GM12874 (cell line): Measurements from ENCODE around the gene ANK2.

ENCODE experiments used
- CTCF ChIP-seq: IDR thresholded peaks from 2 replicates; pipeline ENCODE4 v1.5.1; 2011; ENCODE audit warnings: low read depth, mild to moderate bottlenecking, control low read depth, low read length, moderate library complexity; ENCODE audit not compliant: insufficient read depth

The ANK2 gene

DNA sequence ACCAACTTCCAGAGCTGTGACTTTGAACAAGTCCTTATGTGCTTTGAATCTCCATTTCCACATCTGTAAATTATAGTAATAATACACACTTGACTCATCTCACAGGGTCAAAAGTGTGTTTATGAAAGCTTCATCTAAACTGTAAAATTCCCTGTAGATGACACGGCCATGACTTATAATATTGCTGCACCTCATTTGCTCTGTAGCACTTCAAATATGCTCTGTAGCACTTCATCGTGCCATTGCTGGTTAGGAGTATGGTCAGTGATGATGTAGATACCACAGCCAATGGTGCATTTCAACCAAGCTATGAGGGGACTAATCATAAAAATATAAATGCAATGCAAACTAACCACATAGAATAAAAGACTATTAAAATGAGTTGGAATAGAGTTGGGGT, 318.6 kb downstream of the ANK2 start:
- no peak for TF ChIP-seq CTCF

DNA sequence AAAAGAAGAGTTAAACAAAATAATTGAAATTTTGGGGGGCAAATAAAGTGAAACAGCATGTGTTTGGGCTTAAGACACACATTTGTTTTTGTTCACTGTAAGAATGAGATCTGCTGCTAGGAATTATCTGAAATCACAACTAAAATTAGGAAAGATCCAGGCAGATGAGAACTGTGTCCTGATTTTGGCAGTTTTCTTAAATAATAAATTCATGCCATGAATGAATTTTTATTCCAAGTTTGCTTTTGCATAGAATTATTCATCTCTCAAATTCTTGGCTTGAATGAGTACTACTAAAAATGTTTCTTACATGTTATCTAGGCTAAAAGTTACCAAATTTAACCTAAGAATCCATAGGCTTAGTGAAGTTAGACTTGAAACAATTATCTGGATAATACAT, 321.7 kb downstream of the ANK2 start:
- no peak for TF ChIP-seq CTCF

GRCh38 chr4:113375964-113376666, 326.7 kb downstream of the ANK2 start:
- TF ChIP-seq CTCF, result no peak

- no peak for TF ChIP-seq CTCF
Measured at GRCh38 chr4:113378836-113379235, 329.4 kb downstream of the ANK2 start.

- no peak for TF ChIP-seq CTCF
Measured at GRCh38 chr4:113382704-113383103, 333.3 kb downstream of the ANK2 start.

GRCh38 chr4:113383111-113383785, 333.8 kb downstream of the ANK2 start:
- TF ChIP-seq CTCF, result no peak

GRCh38 chr4:113384600-113384999, 335.1 kb downstream of the ANK2 start:
- TF ChIP-seq CTCF, result no peak
